Measurements from ENCODE around the gene HSPA2.

GRCh38 chr14:64522591-64523355 is 17.8 kb upstream of the HSPA2 start:
- TF ChIP-seq CTCF (IDR thresholded peaks at IDR 0.05) (no peak), FOXP1 (CRISPR knock-in tag; IDR thresholded peaks at IDR 0.05; ENCODE audit: borderline replicate concordance) (no peak), ELF4 (CRISPR knock-in tag; IDR thresholded peaks at IDR 0.05; ENCODE audit: low read depth) (no peak), NFE2L1 (CRISPR knock-in tag; IDR thresholded peaks at IDR 0.05) (no peak), SMAD3 (CRISPR knock-in tag; IDR thresholded peaks at IDR 0.05; ENCODE audit: borderline replicate concordance) (no peak), USF2 (CRISPR knock-in tag; IDR thresholded peaks at IDR 0.05) (no peak), SP1 (CRISPR knock-in tag; conservative IDR thresholded peaks at IDR 0.05) (no peak), TEAD4 (CRISPR knock-in tag; IDR thresholded peaks at IDR 0.05) (no peak), MYBL2 (CRISPR knock-in tag; IDR thresholded peaks at IDR 0.05) (no peak), ZNF532 (CRISPR knock-in tag; IDR thresholded peaks at IDR 0.05; ENCODE audit: borderline replicate concordance) (no peak), NR2C2 (CRISPR knock-in tag; IDR thresholded peaks at IDR 0.05) (no peak), NR3C1 (CRISPR knock-in tag; conservative IDR thresholded peaks at IDR 0.05; ENCODE audit: low read depth) (no peak), ZNF317 (CRISPR knock-in tag; IDR thresholded peaks at IDR 0.05; ENCODE audit: borderline replicate concordance, low read depth) (no peak)
